CD14-positive monocyte (primary cell): ENCODE results near the gene L3MBTL4. TPM values are rescaled to one million over a fixed set of nuclear protein-coding genes. Genes with fewer than 3 reads are reported as not detected.
"Not testable (repeated sequence)": the region's sequence is repeated elsewhere in the genome, so short reads cannot be mapped to it uniquely, and the experiment has no call there.

Source experiments
- DNase-seq, 3 donors: peaks; one replicate each; pipeline ENCODE4 v3.0.0-alpha.2; 2011 to 2022
- H2AFZ ChIP-seq: 2 replicates; pipeline ENCODE4 v1.6.0; 2012; ENCODE audit warnings: mild to moderate bottlenecking, low read depth, low read length, inconsistent platforms; ENCODE audit not compliant: insufficient read depth, poor library complexity, severe bottlenecking
- H3K27ac ChIP-seq, 2 donors: 1 replicate in 1 of 2; 2 replicates in 1 of 2; pipeline ENCODE4 v1.5.1; 2012 to 2013; ENCODE audit warnings: low read length in 2 of 2, control low read depth in 1 of 2, inconsistent platforms in 1 of 2, low read depth in 1 of 2, mild to moderate bottlenecking in 1 of 2
- H3K27me3 ChIP-seq, 2 donors: one replicate each; pipeline versions ENCODE4 v1.6.0 to v1.6.1; 2011 to 2013; ENCODE audit warnings: low read length in 2 of 2; ENCODE audit not compliant: control insufficient read depth in 2 of 2, insufficient read depth in 2 of 2
- H3K36me3 ChIP-seq, 2 donors: replicated peaks in 1 of 2; 1 replicate in 1 of 2; 2 replicates in 1 of 2; pipeline versions ENCODE4 v1.5.1 to v1.6.1; 2012 to 2013; ENCODE audit warnings: low read length in 2 of 2, control low read depth in 1 of 2, inconsistent platforms in 1 of 2, mild to moderate bottlenecking in 1 of 2; ENCODE audit not compliant: insufficient read depth in 2 of 2, control insufficient read depth in 1 of 2
- H3K4me1 ChIP-seq, 2 donors: 1 replicate in 1 of 2; 2 replicates in 1 of 2; pipeline versions ENCODE4 v1.5.1 to v1.6.1; 2012 to 2013; ENCODE audit warnings: low read length in 2 of 2, control low read depth in 1 of 2, inconsistent platforms in 1 of 2, mild to moderate bottlenecking in 1 of 2, moderate library complexity in 1 of 2; ENCODE audit not compliant: insufficient read depth in 2 of 2, control insufficient read depth in 1 of 2
- H3K4me2 ChIP-seq: replicated peaks from 2 replicates; pipeline ENCODE3; 2012; ENCODE audit warnings: low read length, moderate library complexity, mild to moderate bottlenecking; ENCODE audit not compliant: poor library complexity, severe bottlenecking; ENCODE audit errors: extremely low read depth
- H3K4me3 ChIP-seq, 3 experiments: fragments of 200-600 bp in 1 of 3; sonication (generic) in 1 of 3; replicated peaks in 1 of 3; 1 replicate in 2 of 3; 2 replicates in 1 of 3; pipeline ENCODE4 v1.5.1; 2011 to 2013; ENCODE audit warnings: low read length in 3 of 3, mild to moderate bottlenecking in 3 of 3, control low read depth in 2 of 3, low read depth in 2 of 3, inconsistent platforms in 1 of 3, moderate library complexity in 1 of 3
- H3K79me2 ChIP-seq: 2 replicates; pipeline ENCODE4 v1.6.0; 2012; ENCODE audit warnings: mild to moderate bottlenecking, control low read depth, inconsistent platforms, low read length, moderate library complexity; ENCODE audit not compliant: insufficient read depth
- H3K9ac ChIP-seq: 2 replicates; pipeline ENCODE4 v1.6.0; 2017; ENCODE audit warnings: low read length, mild to moderate bottlenecking; ENCODE audit not compliant: insufficient read depth, poor library complexity, severe bottlenecking
- H3K9me3 ChIP-seq, 2 donors: replicated peaks in 1 of 2; 1 replicate in 1 of 2; 2 replicates in 1 of 2; pipeline versions ENCODE4 v1.5.1 to v1.6.1; 2012 to 2013; ENCODE audit warnings: low read length in 2 of 2, control low read depth in 1 of 2; ENCODE audit not compliant: control insufficient read depth in 1 of 2, insufficient read depth in 1 of 2
- H4K20me1 ChIP-seq: 2 replicates; pipeline ENCODE4 v1.6.0; 2012; ENCODE audit warnings: mild to moderate bottlenecking, low read length, control low read depth, moderate library complexity; ENCODE audit not compliant: insufficient read depth
- H3K27ac Mint-ChIP-seq, 7 donors: one replicate each; pipeline ENCODE4 v1.8.0; 2020; ENCODE audit warnings: mild to moderate bottlenecking in 7 of 7, mixed read lengths in 7 of 7, moderate library complexity in 6 of 7, inconsistent platforms in 2 of 7
- H3K27me3 Mint-ChIP-seq, 3 donors: one replicate each; pipeline ENCODE4 v1.8.0; 2021 to 2022; ENCODE audit warnings: low read depth in 3 of 3, mild to moderate bottlenecking in 3 of 3, mixed read lengths in 3 of 3, moderate library complexity in 3 of 3, inconsistent platforms in 1 of 3
- H3K36me3 Mint-ChIP-seq, 2 donors: one replicate each; pipeline ENCODE4 v1.8.0; 2020; ENCODE audit warnings: mixed read lengths in 2 of 2, inconsistent platforms in 1 of 2, mild to moderate bottlenecking in 1 of 2
- H3K4me1 Mint-ChIP-seq: one replicate; pipeline ENCODE4 v1.8.0; 2020; ENCODE audit warnings: mild to moderate bottlenecking, mixed read lengths
- H3K4me3 Mint-ChIP-seq, 2 donors: one replicate each; pipeline ENCODE4 v1.8.0; 2020; ENCODE audit warnings: mild to moderate bottlenecking in 2 of 2, mixed read lengths in 2 of 2, moderate library complexity in 1 of 2
- H3K9me3 Mint-ChIP-seq, 7 donors: one replicate each; pipeline ENCODE4 v1.8.0; 2020 to 2022; ENCODE audit warnings: mixed read lengths in 7 of 7, mild to moderate bottlenecking in 6 of 7, moderate library complexity in 6 of 7, inconsistent platforms in 2 of 7
- WGBS: methylation state at CpG from one replicate; pipeline ENCODE4 v1.1.5; 2013; ENCODE audit warnings: missing lambda C conversion rate; ENCODE audit not compliant: insufficient coverage; 5-methylcytosine and 5-hydroxymethylcytosine counted together
- intact Hi-C, 2 donors: fragments of 100-400 bp; cut with micrococcal nuclease; formaldehyde crosslinking; loops; one replicate each; pipeline versions ENCODE4 v1.15.0 to v1.15.1; 2023
- polyA plus RNA-seq, 3 donors: library from polyadenylated mRNA; depleted of rRNA in 1 of 3; unstranded in 2 of 3; stranded (reverse) in 1 of 3; fragments of 300-500 nt in 2 of 3; fragments of >200 nt in 1 of 3; fragmentation: Illumina TruSeq in 2 of 3; gene quantifications; 1 replicate in 2 of 3; 2 replicates in 1 of 3; pipeline ENCODE4 v1.2.3, GENCODE V29; 2012 to 2021
- TF ChIP-seq, protein P1 (sequence below): fragments of 200-600 bp; IDR thresholded peaks from one replicate; pipeline ENCODE4 v1.8.0; 2022; ENCODE audit warnings: antibody characterized with exemption, mild to moderate bottlenecking

L3MBTL4 gene
- polyA plus RNA-seq, 3 donors = 0.55 to 1.2 (median 0.72) TPM

DNA sequence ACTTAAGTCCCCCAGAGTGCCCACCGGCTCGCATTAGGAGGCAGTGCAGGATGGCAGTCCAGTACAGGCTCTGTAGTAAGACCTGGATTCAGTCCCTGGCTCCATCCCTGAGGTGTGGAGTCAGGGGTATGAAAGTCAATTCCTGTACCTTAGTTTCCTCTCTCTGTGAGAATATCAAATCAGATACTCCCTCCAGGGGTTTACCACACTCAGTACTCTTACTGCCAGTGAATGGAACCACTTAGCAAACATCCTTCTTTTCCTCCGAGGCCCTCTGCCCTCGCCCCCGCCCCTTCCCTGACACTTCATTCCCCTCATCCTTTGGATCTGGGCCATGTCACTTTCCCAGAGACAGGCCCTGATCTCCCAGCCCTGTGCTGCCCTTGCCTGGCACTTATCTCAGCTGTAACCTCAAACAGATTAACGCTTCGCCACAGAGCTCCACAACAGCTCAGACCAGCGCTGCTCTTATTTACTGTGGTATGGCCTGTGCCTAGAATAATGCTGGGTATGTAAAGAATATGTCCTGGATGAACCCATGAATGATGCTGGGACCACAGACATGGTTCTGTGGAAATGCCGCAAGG lies 360.4 kb downstream of the L3MBTL4 start:
- no peaks in the 10 kb centered on the region for H3K36me3 ChIP-seq
- Mint-ChIP-seq H3K9me3 (peaks cover 0 to 5% (median 2%) of the 10 kb centered on the region in 7 donors), H3K4me1 (peaks cover 3% of the 10 kb centered on the region), H3K4me3 (no peak overlapping the region), H3K36me3 (no peaks in the 10 kb centered on the region), H3K27ac (no peak overlapping the region), H3K27me3 (no peaks in the 10 kb centered on the region)
- intact Hi-C loops = no loop called here
- H3K4me2 ChIP-seq = no peak overlapping the region
- 97% methylated on average over 4 of the region's 9 CpGs for WGBS
- H3K4me3 ChIP-seq = no peak overlapping the region
- H3K27ac ChIP-seq = no peak overlapping the region
- TF ChIP-seq, protein P1, sequence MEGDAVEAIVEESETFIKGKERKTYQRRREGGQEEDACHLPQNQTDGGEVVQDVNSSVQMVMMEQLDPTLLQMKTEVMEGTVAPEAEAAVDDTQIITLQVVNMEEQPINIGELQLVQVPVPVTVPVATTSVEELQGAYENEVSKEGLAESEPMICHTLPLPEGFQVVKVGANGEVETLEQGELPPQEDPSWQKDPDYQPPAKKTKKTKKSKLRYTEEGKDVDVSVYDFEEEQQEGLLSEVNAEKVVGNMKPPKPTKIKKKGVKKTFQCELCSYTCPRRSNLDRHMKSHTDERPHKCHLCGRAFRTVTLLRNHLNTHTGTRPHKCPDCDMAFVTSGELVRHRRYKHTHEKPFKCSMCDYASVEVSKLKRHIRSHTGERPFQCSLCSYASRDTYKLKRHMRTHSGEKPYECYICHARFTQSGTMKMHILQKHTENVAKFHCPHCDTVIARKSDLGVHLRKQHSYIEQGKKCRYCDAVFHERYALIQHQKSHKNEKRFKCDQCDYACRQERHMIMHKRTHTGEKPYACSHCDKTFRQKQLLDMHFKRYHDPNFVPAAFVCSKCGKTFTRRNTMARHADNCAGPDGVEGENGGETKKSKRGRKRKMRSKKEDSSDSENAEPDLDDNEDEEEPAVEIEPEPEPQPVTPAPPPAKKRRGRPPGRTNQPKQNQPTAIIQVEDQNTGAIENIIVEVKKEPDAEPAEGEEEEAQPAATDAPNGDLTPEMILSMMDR = no peak
- no peaks in the 10 kb centered on the region for H3K4me1 ChIP-seq
- peaks cover 0 to 3% of the 10 kb centered on the region in 2 donors for H3K9me3 ChIP-seq
- no peaks in the 10 kb centered on the region for H3K27me3 ChIP-seq
- no peak for DNase-seq
- no peak overlapping the region for H2AFZ ChIP-seq
- H3K79me2 ChIP-seq = no peaks in the 10 kb centered on the region
- H3K9ac ChIP-seq = no peak overlapping the region
- no peaks in the 10 kb centered on the region for H4K20me1 ChIP-seq

DNA sequence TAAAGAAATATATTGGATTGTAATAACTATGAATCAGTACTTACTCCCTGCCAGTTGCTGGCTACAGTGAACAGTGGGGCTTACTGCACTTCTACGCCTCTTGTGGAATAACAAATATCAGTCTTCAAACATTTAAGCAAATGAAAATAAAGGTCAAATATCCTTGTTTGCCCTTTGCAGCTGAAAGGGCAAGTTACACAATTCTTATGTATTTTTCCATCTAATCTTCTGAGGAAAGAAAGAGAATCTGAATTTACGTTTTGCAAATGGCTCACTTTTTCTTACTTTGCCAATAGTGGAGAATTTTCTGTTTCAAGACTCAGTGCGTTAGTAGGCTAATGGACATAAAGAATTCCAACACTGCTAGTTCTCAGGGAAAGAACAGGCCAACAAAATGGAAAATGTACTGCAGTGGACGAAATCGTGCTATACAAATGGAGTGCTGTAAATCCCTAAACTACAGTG lies 362.2 kb downstream of the L3MBTL4 start:
- Histone ChIP-seq H3K27ac (no peak overlapping the region), H3K4me2 (no peak overlapping the region), H3K9me3 (peaks cover 0 to 3% of the 10 kb centered on the region in 2 donors), H3K36me3 (no peaks in the 10 kb centered on the region), H3K4me3 (no peak overlapping the region), H3K27me3 (no peaks in the 10 kb centered on the region), H2AFZ (no peak overlapping the region), H3K9ac (no peak overlapping the region), H3K79me2 (no peaks in the 10 kb centered on the region), H3K4me1 (no peaks in the 10 kb centered on the region), H4K20me1 (no peaks in the 10 kb centered on the region)
- H3K36me3 Mint-ChIP-seq = no peaks in the 10 kb centered on the region
- H3K27me3 Mint-ChIP-seq = no peaks in the 10 kb centered on the region
- H3K4me1 Mint-ChIP-seq = peaks cover 3% of the 10 kb centered on the region
- no peak overlapping the region for H3K4me3 Mint-ChIP-seq
- WGBS = 100% methylated on average over 3 of the region's 5 CpGs
- no peak overlapping the region for H3K27ac Mint-ChIP-seq
- TF ChIP-seq, protein P1 = no peak
- DNase-seq = no peak
- peaks cover 0 to 8% (median 6%) of the 10 kb centered on the region in 7 donors for H3K9me3 Mint-ChIP-seq
- intact Hi-C loops = no loop called here

DNA sequence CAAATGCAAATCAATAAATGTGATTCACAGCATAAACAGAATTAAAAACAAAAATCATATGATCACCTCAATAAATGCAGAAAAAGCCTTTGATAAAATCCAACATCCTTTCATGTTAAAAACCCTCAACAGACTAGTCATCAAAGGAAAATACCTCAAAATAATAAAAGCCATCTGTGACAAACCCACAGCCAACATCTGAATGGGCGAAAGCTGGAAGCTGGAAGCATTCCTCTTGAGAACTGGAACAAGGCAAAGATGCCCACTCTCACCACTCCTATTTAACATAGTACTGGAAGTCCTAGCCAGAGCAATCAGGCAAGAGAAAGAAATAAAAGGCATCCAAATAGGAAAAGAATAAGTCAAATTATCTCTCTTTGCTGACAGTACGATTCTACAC lies 367.1 kb downstream of the L3MBTL4 start:
- H3K79me2 ChIP-seq, H3K4me1 ChIP-seq, H3K27me3 ChIP-seq, H4K20me1 ChIP-seq, H3K27me3 Mint-ChIP-seq, DNase-seq, H3K27ac ChIP-seq, H3K27ac Mint-ChIP-seq, H3K4me3 Mint-ChIP-seq, H3K4me1 Mint-ChIP-seq, H3K36me3 Mint-ChIP-seq, H3K4me3 ChIP-seq, H2AFZ ChIP-seq, H3K4me2 ChIP-seq, intact Hi-C loops, H3K9ac ChIP-seq, H3K36me3 ChIP-seq: not testable (repeated sequence)
- peaks cover 3 to 16% (median 9%) of the 10 kb centered on the region in 7 donors for H3K9me3 Mint-ChIP-seq
- no CpG with 5 or more reads among the region's 2 CpGs for WGBS
- peaks cover 0 to 13% of the 10 kb centered on the region in 2 donors for H3K9me3 ChIP-seq
